HepG2 (cell line): ENCODE measurements around the gene APOBEC3H. TPM values are rescaled to one million over a fixed set of nuclear protein-coding genes. Genes with fewer than 3 reads are reported as not detected.

Source experiments
- ATAC-seq: fragments of 200-7000 bp; cut with Tn5 transposase; 3 replicates; pipeline ENCODE4 v1.9.1; 2020; ENCODE audit warnings: mild to moderate bottlenecking, moderate library complexity
- BruUV-seq: library from RNA; stranded (reverse); fragments of 400-500 nt; replicated peaks from 2 replicates; lab custom pipeline; 2021; lab: Mats Ljungman, UMichigan
- CTCF ChIA-PET: fragments of 300-600 bp; formaldehyde crosslinking; extraction: SDS; loops from one replicate; lab custom pipeline; 2021; ENCODE audit warnings: low total read pairs, inconsistent platforms, low intra/inter-chr PET ratio; lab: Yijun Ruan, JAX
- POLR2A ChIA-PET: fragments of 350-600 bp; sonication (Branson Sonifier 250); formaldehyde crosslinking; loops from one replicate; lab custom pipeline; 2020; ENCODE audit warnings: antibody characterized with exemption, inconsistent platforms; lab: Yijun Ruan, JAX
- DNase-seq: peaks from one replicate; pipeline ENCODE4 v3.0.0-alpha.2; 2015; ENCODE audit warnings: low spot score
- FAIRE-seq: peaks from 3 replicates; lab custom pipeline; 2011; peaks lifted over from hg19 to GRCh38; lab: Jason Lieb, UNC
- H2AFZ ChIP-seq: one replicate; pipeline ENCODE4 v1.6.1; 2011; ENCODE audit warnings: low read length, inconsistent platforms
- H3K27ac ChIP-seq: fragments of 300-600 bp; 3 replicates; pipeline ENCODE4 v1.8.0; 2011; ENCODE audit warnings: mixed run types, mild to moderate bottlenecking, mixed read lengths, low read length, inconsistent platforms; ENCODE audit not compliant: insufficient read depth; ENCODE audit errors: extremely low read length
- H3K27me3 ChIP-seq, 2 experiments: fragments of 200-600 bp in 1 of 2; 2 replicates in 1 of 2; 3 replicates in 1 of 2; pipeline versions ENCODE4 v1.6.0 to v1.8.0; 2011; ENCODE audit warnings: low read length in 2 of 2, mild to moderate bottlenecking in 2 of 2, moderate library complexity in 2 of 2, inconsistent platforms in 1 of 2; ENCODE audit not compliant: insufficient read depth in 2 of 2, control insufficient read depth in 1 of 2
- H3K36me3 ChIP-seq, 2 experiments: fragments of 200-600 bp in 1 of 2; replicated peaks in 1 of 2; 2 replicates in 1 of 2; 3 replicates in 1 of 2; pipeline versions ENCODE4 v1.5.1 to v1.8.0; 2011; ENCODE audit warnings: low read length in 2 of 2, inconsistent platforms in 1 of 2; ENCODE audit not compliant: insufficient read depth in 2 of 2, control insufficient read depth in 1 of 2
- H3K4me1 ChIP-seq: 2 replicates; pipeline ENCODE4 v1.5.1; 2012; ENCODE audit warnings: low read length, inconsistent platforms; ENCODE audit not compliant: insufficient read depth
- H3K4me2 ChIP-seq: 2 replicates; pipeline ENCODE4 v1.6.0; 2011; ENCODE audit warnings: low read depth, low read length, inconsistent platforms
- H3K4me3 ChIP-seq, 3 experiments: fragments of 200-600 bp in 1 of 3; sonication (generic), shearing (Covaris generic) in 1 of 3; replicated peaks in 1 of 3; 2 replicates each; pipeline ENCODE4 v1.5.1; 2011 to 2016; ENCODE audit warnings: low read length in 3 of 3, inconsistent platforms in 2 of 3, low read depth in 2 of 3, mild to moderate bottlenecking in 2 of 3, control low read depth in 1 of 3, mixed read lengths in 1 of 3; ENCODE audit not compliant: insufficient read depth in 1 of 3
- H3K79me2 ChIP-seq: one replicate; pipeline ENCODE4 v1.6.1; 2011; ENCODE audit warnings: low read length, inconsistent platforms; ENCODE audit not compliant: insufficient read depth
- H3K9ac ChIP-seq: 2 replicates; pipeline ENCODE4 v1.6.0; 2011; ENCODE audit warnings: mild to moderate bottlenecking, low read depth, low read length, inconsistent platforms; ENCODE audit not compliant: insufficient read depth
- H3K9me3 ChIP-seq: 2 replicates; pipeline ENCODE4 v1.5.1; 2012; ENCODE audit warnings: mild to moderate bottlenecking, low read length
- H4K20me1 ChIP-seq: 2 replicates; pipeline ENCODE4 v1.6.0; 2011; ENCODE audit warnings: inconsistent platforms, mild to moderate bottlenecking, low read length, moderate library complexity; ENCODE audit not compliant: insufficient read depth
- BCL6 ChIP-seq: IDR thresholded peaks from 2 replicates; pipeline ENCODE4 v1.6.1; 2016; ENCODE audit warnings: missing genetic modification reagents, missing compliant biosample characterization
- BHLHE40 ChIP-seq: IDR thresholded peaks from 2 replicates; pipeline ENCODE4 v1.6.1; 2011; ENCODE audit warnings: low read length, improper control_type of control experiment
- GLMP ChIP-seq: sonication (generic); formaldehyde crosslinking; IDR thresholded peaks from 2 replicates; pipeline ENCODE4 v1.9.0; 2021; ENCODE audit warnings: missing genetic modification reagents, mild to moderate bottlenecking, borderline replicate concordance
- HES4 ChIP-seq: sonication (generic); formaldehyde crosslinking; IDR thresholded peaks from 2 replicates; pipeline ENCODE4 v1.9.0; 2021; ENCODE audit warnings: mild to moderate bottlenecking, missing genetic modification reagents, borderline replicate concordance
- HNRNPK ChIP-seq: fragments of 200-400 bp; formaldehyde crosslinking; IDR thresholded peaks from 2 replicates; pipeline ENCODE4 v1.6.1; 2018; ENCODE audit warnings: low read length, low read depth, moderate library complexity, mild to moderate bottlenecking; ENCODE audit not compliant: poor library complexity, severe bottlenecking
- HOXA9 ChIP-seq: sonication (generic); formaldehyde crosslinking; IDR thresholded peaks from 2 replicates; pipeline ENCODE4 v1.8.1; 2022; ENCODE audit warnings: missing genetic modification reagents, mild to moderate bottlenecking, moderate library complexity, borderline replicate concordance
- KDM4B ChIP-seq: sonication (generic); formaldehyde crosslinking; IDR thresholded peaks from 2 replicates; pipeline ENCODE4 v1.4.0; 2020; ENCODE audit warnings: missing genetic modification reagents
- MTA3 ChIP-seq: sonication (generic); formaldehyde crosslinking; IDR thresholded peaks from 2 replicates; pipeline ENCODE4 v1.4.0; 2020; ENCODE audit warnings: missing genetic modification reagents
- PREB ChIP-seq: sonication (generic); formaldehyde crosslinking; IDR thresholded peaks from 2 replicates; pipeline ENCODE4 v1.4.0; 2020; ENCODE audit warnings: missing genetic modification reagents
- SMC3 ChIP-seq: IDR thresholded peaks from 2 replicates; pipeline ENCODE4 v1.6.1; 2011; ENCODE audit warnings: low read length, improper control_type of control experiment
- TEAD2 ChIP-seq: sonication (generic); formaldehyde crosslinking; IDR thresholded peaks from 2 replicates; pipeline ENCODE4 v1.9.0; 2021; ENCODE audit warnings: missing genetic modification reagents
- USF2 ChIP-seq, 2 experiments: sonication (generic) in 1 of 2; formaldehyde crosslinking in 1 of 2; IDR thresholded peaks; 2 replicates each; pipeline versions ENCODE4 v1.5.1 to v1.6.1; 2011 to 2020; ENCODE audit warnings: borderline replicate concordance in 1 of 2, low read depth in 1 of 2, low read length in 1 of 2, mild to moderate bottlenecking in 1 of 2, missing genetic modification reagents in 1 of 2, moderate library complexity in 1 of 2
- ZFP36 ChIP-seq: fragments of 150-350 bp; IDR thresholded peaks from 2 replicates; pipeline ENCODE4 v1.6.1; 2018; ENCODE audit warnings: borderline replicate concordance, low read length, low read depth; ENCODE audit not compliant: partially characterized antibody
- ZNF501 ChIP-seq: sonication (generic); formaldehyde crosslinking; IDR thresholded peaks from 2 replicates; pipeline ENCODE4 v1.5.1; 2020; ENCODE audit warnings: mild to moderate bottlenecking, moderate library complexity, missing genetic modification reagents
- ZNF768 ChIP-seq: sonication (generic); formaldehyde crosslinking; IDR thresholded peaks from 2 replicates; pipeline ENCODE4 v1.4.0; 2020; ENCODE audit warnings: missing genetic modification reagents
- ZNF790 ChIP-seq: sonication (generic); formaldehyde crosslinking; IDR thresholded peaks from 2 replicates; pipeline ENCODE4 v1.8.0; 2022; ENCODE audit warnings: missing genetic modification reagents, mild to moderate bottlenecking, borderline replicate concordance
- WGBS: methylation state at CpG from one replicate; pipeline ENCODE4 v1.1.6; 2017; ENCODE audit warnings: low lambda C conversion rate; 5-methylcytosine and 5-hydroxymethylcytosine counted together
- in situ Hi-C: cut with HindIII; loops from 2 replicates; pipeline ENCODE4 v1.10.0; 2017; ENCODE audit warnings: low pct_unique_long_range_greater_than_20kb; ENCODE audit not compliant: extremely low pct_ligation_motif_present
- intact Hi-C: fragments of 100-400 bp; cut with micrococcal nuclease; formaldehyde crosslinking; loops from one replicate; pipeline ENCODE4 v1.10.0; 2022; ENCODE audit not compliant: unreplicated experiment
- polyA plus RNA-seq, 8 experiments: library from polyadenylated mRNA; depleted of rRNA in 3 of 8; stranded (reverse) in 7 of 8; unstranded in 1 of 8; fragments of >200 nt; fragmentation: Illumina TruSeq in 4 of 8; extraction: Trizol in 4 of 8; gene quantifications; 2 replicates each; pipeline versions ENCODE4 v1.2.1 to v1.2.3, GENCODE V29; 2011 to 2016; ENCODE audit warnings: low read depth in 4 of 8, missing spikeins in 1 of 8, mixed read lengths in 1 of 8; ENCODE audit not compliant: insufficient read depth in 1 of 8
- total RNA-seq, 5 experiments: library from RNA; depleted of rRNA; stranded (reverse); fragments of >200 nt; fragmentation: Illumina TruSeq; extraction: Trizol; gene quantifications; 2 replicates each; pipeline ENCODE4 v1.2.3, GENCODE V29; 2016; ENCODE audit warnings: low read depth in 1 of 5
- TF ChIP-seq, protein P1 (sequence below): sonication (generic); formaldehyde crosslinking; IDR thresholded peaks from 2 replicates; pipeline ENCODE4 v1.9.0; 2022; ENCODE audit warnings: missing genetic modification reagents, mild to moderate bottlenecking, borderline replicate concordance

The APOBEC3H gene
- total and polyA plus RNA-seq, 2 of the 13 experiments (the other 11 are each of a cell fraction or from before 2014, with no cell fraction given), result 0.18 to 0.31 TPM

- WGBS, result 1% methylated on average over 10 of the region's 15 CpGs
- POLR2A ChIA-PET, result interaction anchor here (0.8 to 1.2 kb wide), 4 partner anchors 13 to 176 kb away, joined by 3 to 4 read pairs (median 4); partner anchors contain the start of gene CBX7
- CTCF ChIA-PET, result interaction anchor here (0.7 kb wide), 1 partner anchor 167 kb away, joined by 3 read pairs; no protein-coding TSS in a partner anchor
- TF ChIP-seq PREB (CRISPR knock-in tag) (no peak), MTA3 (no peak), BCL6 (CRISPR knock-in tag) (0 out of 2 replicates have a peak, but pooled peaks have one; percentile 14), HES4 (no peak), ZNF501 (CRISPR knock-in tag) (no peak), HOXA9 (CRISPR knock-in tag) (no peak), SMC3 (peak; percentile 48; the same call in 1 of the 2 replicates), GLMP (no peak), BHLHE40 (no peak), TEAD2 (no peak), USF2 (IDR thresholded peaks at IDR 0.05; ENCODE audit: low read depth, low read length) (no peak), USF2 (CRISPR knock-in tag; IDR thresholded peaks at IDR 0.05; ENCODE audit: borderline replicate concordance) (no peak), HNRNPK (no peak), ZFP36 (no peak), ZNF768 (CRISPR knock-in tag) (peak; percentile 20; the same call in 1 of the 2 replicates), KDM4B (CRISPR knock-in tag) (no peak), ZNF790 (no peak)
- TF ChIP-seq, protein P1, sequence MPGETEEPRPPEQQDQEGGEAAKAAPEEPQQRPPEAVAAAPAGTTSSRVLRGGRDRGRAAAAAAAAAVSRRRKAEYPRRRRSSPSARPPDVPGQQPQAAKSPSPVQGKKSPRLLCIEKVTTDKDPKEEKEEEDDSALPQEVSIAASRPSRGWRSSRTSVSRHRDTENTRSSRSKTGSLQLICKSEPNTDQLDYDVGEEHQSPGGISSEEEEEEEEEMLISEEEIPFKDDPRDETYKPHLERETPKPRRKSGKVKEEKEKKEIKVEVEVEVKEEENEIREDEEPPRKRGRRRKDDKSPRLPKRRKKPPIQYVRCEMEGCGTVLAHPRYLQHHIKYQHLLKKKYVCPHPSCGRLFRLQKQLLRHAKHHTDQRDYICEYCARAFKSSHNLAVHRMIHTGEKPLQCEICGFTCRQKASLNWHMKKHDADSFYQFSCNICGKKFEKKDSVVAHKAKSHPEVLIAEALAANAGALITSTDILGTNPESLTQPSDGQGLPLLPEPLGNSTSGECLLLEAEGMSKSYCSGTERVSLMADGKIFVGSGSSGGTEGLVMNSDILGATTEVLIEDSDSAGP (CRISPR knock-in tag), result peak; percentile 41; the same call in 1 of the 2 replicates
Observed at GRCh38 chr22:39135092-39135896, 38.2 kb downstream of the APOBEC3H start.

More at GRCh38 chr22:39135092-39135896, 38.2 kb downstream of the APOBEC3H start:
- Histone ChIP-seq H3K9me3 (no peaks in the 10 kb centered on the region), H2AFZ (no peak overlapping the region), H3K36me3 (no peaks in the 10 kb centered on the region), H3K4me2 (no peak overlapping the region), H3K4me3 (no peak overlapping the region), H3K79me2 (no peaks in the 10 kb centered on the region), H3K9ac (no peak overlapping the region), H4K20me1 (no peaks in the 10 kb centered on the region), H3K27me3 (no peaks in the 10 kb centered on the region), H3K4me1 (peaks cover 44% of the 10 kb centered on the region), H3K27ac (no peak overlapping the region)
- intact Hi-C loops, result no loop called here
- BruUV-seq, result no TSS peak
- in situ Hi-C loops, result no loop called here
- peak; percentile 70 for FAIRE-seq
- DNase-seq, result peak; percentile 55
- peak; percentile 91 for ATAC-seq
